HG02981 (cell line): ENCODE measurements around the gene PRMT9.

Source experiments
- ATAC-seq: cut with Tn5 transposase; IDR thresholded peaks from one replicate; pipeline ENCODE4 v1.9.1; 2021; ENCODE audit warnings: mild to moderate bottlenecking, moderate library complexity; ENCODE audit not compliant: unreplicated experiment

Gene PRMT9

DNA sequence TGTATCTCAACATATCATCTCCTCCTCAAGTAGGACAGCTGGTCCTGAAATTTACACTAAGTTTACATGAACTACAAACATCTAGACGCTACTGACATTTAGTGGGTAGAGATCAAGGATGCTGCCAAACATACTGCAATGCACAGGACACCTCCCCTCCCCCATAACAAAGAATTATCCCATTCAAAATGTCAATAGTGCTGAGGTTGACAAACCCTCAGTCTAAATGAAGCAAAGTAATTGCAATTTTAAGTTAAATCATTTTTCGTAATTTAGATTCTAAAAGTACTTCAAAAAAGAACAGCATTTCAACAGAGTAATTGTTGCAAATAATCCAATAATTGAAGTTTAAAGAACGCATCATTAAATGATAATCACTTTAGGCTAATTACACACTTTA lies 1.2 kb downstream of the PRMT9 start:
- no peak for ATAC-seq

DNA sequence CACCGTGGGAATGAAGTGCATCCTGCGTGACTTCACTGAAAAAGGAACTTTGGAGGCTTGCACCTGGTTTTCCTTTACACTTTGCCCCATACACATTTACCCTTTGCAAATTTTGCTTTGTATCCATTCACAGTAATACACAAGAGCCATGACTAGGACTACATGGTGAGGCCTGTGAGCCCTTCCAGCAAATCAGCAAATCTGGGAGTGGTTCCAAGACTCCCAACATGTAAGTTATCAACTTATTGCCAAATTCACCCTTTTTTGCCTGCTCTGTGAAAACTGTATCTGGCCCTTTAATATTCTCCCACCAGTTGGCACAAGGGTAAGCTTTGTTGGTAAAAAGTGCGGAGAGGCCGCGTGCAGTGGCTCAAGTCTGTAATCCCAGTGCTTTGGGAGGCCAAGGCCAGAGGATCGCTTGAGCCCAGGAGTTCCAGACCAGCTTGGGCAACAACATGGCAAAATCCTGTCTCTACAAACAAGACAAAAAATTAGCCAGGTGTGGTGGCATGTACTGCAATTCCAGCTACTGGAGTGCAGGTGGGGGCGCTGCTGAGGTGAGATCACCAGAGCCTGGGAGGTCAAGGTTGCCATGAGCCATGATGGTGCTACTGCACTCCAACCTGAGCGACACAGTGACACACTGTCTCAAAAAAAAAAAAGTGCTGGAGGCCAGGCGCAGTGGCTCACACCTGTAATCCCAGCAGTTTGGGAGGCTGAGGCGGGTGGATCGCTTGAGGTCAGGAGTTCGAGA lies 5.0 kb downstream of the PRMT9 start:
- no peak for ATAC-seq

DNA sequence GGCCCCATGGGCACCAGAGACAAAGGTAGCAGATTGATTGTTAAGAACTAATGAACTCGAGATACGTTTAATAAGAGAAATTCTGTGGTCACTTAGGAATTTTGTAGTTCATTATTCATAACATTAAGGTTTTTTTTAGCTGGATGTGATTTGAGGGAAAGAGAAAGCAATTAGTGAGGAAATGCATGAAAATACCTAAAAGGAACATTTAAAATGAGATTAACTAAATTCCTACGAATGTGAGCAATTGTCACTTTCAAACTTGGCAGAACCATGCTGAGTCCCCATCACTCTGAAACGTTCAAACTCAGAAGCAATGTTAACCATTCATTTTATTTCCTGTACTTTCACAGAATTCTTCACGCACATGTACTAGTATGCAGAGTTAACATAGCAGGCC lies 5.9 kb downstream of the PRMT9 start:
- no peak for ATAC-seq

- no peak for ATAC-seq
Measured at GRCh38 chr4:147674496-147674895, 9.5 kb downstream of the PRMT9 start.

GRCh38 chr4:147674073-147674472 lies 9.9 kb downstream of the PRMT9 start:
- ATAC-seq, result no peak

DNA sequence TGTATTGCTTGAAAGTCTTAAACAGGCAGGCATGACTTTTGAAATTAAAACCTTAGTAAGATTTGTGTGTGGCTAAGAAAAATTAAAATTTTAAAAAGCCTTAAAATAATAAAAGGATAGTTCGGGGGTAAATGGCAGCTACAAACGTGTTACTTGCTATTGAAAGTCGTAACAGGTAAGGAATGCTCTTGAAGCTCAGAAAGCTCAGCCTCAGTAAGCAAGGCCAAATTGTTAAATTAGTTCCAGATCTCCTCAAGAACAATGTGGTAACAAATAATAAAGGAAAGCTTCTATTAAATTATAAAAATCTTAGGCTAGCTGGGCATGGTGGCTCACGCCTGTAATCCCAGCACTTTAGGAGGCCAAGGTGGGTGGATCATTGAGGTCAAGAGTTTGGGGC lies 25.5 kb downstream of the PRMT9 start:
- no peak for ATAC-seq

- ATAC-seq, result no peak
Measured at GRCh38 chr4:147655639-147656038, 28.3 kb downstream of the PRMT9 start.

GRCh38 chr4:147651563-147651962 lies 32.4 kb downstream of the PRMT9 start:
- ATAC-seq, result peak; percentile 67

GRCh38 chr4:147648656-147649055 lies 35.3 kb downstream of the PRMT9 start:
- ATAC-seq, result no peak

- ATAC-seq, result no peak
Measured at GRCh38 chr4:147645099-147645498, 38.9 kb downstream of the PRMT9 start.

- no peak for ATAC-seq
Measured at GRCh38 chr4:147644471-147644870, 39.5 kb downstream of the PRMT9 start.

- ATAC-seq, result no peak
Measured at GRCh38 chr4:147643616-147644015, 40.3 kb downstream of the PRMT9 start.

DNA sequence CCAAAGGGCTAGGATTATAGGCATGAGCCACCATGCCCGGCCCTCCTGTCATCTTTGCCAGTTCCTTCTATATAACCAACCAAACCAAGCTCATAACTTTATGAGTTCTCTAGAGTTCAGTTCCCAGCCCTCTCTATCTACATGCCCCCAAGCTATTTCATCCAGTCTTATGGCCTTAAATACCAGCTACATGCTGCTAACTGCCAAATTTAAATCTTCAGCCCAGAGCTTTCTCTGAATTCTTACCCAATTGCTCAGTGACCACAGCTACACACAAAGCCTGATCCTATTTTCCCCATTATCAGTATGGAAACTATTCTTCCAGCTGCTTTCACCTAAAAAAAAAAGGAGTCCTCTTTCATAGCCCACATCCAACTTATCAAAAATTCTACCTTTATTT lies 43.6 kb downstream of the PRMT9 start:
- no peak for ATAC-seq

GRCh38 chr4:147639388-147639787 lies 44.6 kb downstream of the PRMT9 start:
- ATAC-seq, result no peak

GRCh38 chr4:147638942-147639341 lies 45.0 kb downstream of the PRMT9 start:
- ATAC-seq, result no peak

DNA sequence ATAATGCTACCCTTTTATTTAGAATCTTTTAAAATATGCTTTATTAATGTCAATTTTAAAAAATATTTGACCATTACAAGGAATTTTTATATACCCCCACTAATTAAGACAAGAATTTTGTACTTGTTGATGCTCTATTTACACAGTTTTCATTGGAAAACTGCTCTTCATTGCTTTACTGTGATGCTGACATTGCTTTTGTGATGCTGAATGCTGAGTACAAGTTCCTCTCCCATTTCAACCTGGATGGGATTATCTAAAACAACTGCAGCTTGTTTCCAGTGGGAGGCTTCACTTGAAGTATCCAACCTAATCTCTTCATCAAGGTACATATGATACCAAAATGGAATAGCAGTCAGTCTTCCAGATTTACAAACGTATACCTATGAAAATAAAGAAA lies 45.6 kb downstream of the PRMT9 start:
- no peak for ATAC-seq

- no peak for ATAC-seq
Measured at GRCh38 chr4:147635348-147635747, 48.6 kb downstream of the PRMT9 start.

DNA sequence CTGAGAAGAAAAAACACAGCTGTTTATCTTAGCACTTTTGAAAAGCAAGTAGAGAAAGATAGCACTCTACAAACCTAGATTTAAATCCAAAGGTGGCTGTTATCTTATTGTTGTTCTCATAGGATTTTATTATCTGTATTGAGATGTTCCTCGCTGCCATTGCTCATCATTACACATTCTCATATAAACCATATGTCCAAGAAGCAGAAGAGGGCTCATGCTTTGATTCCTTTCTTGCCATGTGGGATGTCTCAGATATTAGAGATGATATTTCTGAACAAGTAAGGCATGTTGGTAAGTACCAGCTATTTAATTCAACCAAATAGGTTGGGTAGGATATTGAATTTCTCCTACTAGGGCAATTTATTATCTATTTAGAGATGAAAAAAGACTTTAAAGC lies 50.3 kb downstream of the PRMT9 start:
- no peak for ATAC-seq

DNA sequence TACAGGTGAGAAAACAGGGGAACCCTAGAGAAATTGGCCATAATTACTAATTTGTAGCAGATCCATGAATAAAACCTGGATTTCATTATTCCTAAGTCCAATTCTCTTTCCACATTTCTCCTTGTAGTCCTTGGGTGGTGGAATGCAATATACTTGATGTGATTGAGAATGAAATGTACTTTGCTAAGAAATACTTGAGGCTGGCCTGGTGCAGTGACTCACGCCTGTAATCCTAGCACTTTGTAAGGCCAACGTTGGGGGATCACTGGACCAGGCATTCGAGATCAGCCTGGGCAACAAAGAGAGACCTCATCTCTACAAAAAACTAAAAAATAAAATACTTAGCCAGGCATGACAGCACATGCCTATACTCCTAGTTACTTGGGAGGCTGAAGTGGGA lies 50.9 kb downstream of the PRMT9 start:
- ATAC-seq, result no peak

DNA sequence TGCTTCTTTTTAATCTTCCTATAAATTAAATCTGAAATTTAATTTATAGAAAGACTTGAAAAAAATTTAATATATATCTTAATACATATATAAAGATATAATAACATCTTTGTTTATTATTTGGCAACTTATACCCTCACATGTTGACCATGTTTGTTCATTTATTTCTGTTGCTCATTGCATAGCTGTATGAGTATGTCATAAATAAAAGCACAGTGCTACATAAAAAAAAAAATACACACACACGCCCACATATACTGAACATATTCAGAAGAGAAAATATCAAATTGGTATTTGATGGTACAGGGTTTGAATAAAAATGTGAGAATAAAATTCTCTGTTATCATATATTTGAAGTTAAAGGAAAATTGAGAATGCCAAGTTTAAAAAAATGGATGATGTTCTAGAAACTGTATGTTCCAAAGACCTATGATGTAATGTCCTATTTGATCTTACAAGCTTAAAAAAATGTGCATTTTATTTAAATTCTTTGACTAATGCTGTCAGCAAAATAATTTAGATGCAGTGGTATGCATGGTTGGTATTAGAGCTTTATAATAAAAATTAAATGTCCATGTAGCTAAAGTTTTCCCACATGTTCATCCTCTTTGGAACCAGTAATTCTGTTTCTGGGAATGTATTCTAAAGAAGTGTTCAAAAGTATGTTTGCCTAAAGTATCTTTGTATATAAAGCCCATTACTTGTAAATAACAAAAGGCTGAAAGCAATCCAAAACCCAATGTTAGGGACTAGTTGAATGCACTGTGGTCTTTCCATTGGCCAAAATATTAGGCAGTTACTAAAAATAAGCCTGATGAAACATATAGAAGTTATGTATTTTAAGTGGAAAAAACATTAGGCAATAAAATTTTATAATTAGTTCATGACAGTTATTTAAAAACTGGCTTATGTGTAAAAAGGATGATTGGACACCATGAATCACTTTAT lies 53.9 kb downstream of the PRMT9 start:
- no peak for ATAC-seq

GRCh38 chr4:147628415-147628814 lies 55.5 kb downstream of the PRMT9 start:
- ATAC-seq, result no peak

DNA sequence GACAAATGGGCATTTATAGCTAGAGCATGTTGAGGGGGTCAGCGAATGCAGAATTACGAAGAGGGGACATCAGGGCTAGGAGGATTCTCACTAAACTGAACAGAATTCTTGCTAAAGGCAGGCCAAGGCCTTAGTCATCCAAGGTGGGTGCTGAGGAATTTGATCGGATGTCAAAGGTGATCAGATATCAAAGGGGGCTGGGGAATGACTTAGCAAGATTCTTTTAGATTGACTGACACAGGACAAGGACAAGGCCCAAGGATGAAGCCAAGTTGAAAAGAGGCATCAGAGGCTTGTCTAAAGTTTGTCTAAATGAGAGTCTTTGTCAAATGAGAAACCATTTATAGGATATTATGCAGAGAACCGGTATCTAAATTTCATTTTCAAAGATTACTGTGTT lies 57.1 kb downstream of the PRMT9 start:
- no peak for ATAC-seq
